NOMO-1 (cell line): ENCODE data around the gene SLA2.
"Not testable (repeated sequence)": the region's sequence is repeated elsewhere in the genome, so short reads cannot be mapped to it uniquely, and the experiment has no call there.

ENCODE experiments used
- DNase-seq, 2 experiments: peaks; one replicate each; lab custom pipeline; 2025; ENCODE audit not compliant: unreplicated experiment in 2 of 2; lab: John Stamatoyannopoulos, UW

SLA2 gene, protein sequence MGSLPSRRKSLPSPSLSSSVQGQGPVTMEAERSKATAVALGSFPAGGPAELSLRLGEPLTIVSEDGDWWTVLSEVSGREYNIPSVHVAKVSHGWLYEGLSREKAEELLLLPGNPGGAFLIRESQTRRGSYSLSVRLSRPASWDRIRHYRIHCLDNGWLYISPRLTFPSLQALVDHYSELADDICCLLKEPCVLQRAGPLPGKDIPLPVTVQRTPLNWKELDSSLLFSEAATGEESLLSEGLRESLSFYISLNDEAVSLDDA

GRCh38 chr20:36645998-36646397 is at the start of gene SLA2:
SLA2 (minus strand) TSS chr20:36646196; CDS start chr20:36641335, 4,861 bp downstream.
- DNase-seq = peak; percentile 74 to 86

DNA sequence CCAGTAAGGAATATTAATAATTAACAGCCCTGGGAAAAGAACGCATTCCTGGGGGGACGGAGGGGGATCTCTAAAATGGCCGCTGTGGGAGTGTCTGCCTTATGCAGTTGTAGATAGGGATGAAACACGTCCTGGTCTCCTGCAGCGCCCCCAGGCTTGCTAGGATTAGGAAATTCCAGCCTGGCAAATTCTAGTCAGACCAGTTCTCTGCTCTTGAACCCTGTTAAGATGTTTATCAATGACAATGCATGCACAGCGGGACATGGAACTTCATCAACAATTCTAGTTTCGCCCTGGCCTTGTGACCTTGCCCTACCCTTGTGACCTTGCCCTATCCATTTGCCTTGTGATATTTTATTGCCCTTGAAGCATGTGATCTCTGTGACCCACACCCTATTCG is 49.5 kb upstream of the SLA2 start:
- not testable (repeated sequence) for DNase-seq

GRCh38 chr20:36688630-36689029 is 42.6 kb upstream of the SLA2 start:
- no peak for DNase-seq

DNA sequence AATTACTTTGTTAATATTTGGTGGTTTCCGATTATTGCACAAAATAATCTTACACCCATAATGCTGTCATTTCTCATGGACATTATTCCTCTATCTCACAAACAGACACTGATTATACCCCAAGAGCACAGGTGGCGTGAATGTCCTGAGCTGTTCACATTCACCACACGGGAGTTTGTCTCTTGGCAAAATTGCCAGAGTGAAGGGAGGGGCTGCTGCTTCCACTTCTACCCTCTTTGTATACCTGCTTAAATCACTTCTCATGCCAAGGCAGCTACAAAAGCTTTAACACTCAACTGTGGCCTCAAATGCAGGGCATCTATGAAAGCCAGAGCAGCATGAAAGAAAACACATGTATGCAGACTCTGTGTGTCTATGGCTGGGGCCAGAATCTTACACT is 41.9 kb upstream of the SLA2 start:
- DNase-seq = no peak

- no peak for DNase-seq
Measured at GRCh38 chr20:36686944-36687343, 40.9 kb upstream of the SLA2 start.

GRCh38 chr20:36686504-36686903 is 40.5 kb upstream of the SLA2 start:
- DNase-seq = no peak

DNA sequence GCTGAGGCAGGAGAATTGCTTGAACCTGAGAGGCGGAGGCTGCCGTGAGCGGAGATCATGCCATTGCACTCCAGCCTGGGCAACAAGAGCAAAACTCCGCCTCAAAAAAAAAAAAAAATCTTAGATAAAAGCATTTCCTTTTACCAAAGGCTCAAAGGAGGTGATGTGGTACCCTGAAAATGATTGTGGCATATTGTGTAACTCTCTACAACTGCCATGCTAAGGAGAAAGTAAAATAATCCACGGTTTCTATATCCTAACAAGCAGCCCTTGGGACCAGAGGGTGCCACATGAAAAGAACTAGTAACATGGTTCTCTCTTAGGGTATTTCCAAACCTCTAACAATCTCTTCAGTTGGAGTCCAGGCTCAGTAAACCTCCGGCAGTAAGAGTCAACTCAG is 38.8 kb upstream of the SLA2 start:
- no peak for DNase-seq

- DNase-seq = no peak
Measured at GRCh38 chr20:36682311-36682710, 36.3 kb upstream of the SLA2 start.

- no peak for DNase-seq
Measured at GRCh38 chr20:36677422-36677771, 31.4 kb upstream of the SLA2 start.

DNA sequence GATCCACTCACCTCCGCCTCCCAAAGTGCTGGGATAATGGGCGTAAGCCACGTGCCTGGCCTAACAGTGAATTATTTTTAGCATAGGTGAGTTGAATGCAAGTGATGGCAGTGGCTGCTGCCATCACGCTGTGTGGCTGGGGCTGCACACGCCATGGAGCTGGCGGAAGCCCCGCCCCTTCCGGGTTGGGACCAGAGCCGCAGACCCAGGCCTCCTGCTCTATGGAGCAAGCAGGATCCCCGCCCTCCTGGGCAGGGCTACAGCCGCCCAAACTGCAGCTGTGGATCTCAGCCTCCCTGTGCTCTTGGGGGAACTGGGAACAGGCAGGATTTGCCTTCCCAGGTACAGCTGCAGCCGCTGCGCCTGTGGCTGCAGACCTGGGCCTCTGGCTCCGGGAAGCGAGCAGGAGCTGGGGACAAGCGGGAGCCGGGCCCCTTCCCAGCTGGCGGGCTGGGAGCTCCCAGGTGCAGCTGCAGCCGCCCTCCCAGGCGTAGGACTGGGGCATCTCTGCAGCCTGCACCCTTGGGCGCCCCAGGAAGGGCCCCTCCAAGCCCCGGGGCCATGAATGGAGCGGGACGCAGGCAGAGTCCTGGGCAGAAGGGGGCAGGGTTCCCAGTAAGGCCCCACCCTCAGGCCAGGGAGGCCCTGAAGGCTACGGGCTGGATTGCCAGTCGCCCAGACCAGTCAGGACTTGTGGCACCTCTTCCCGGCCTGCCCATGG is 30.9 kb upstream of the SLA2 start:
- no peak for DNase-seq

- not testable (repeated sequence) for DNase-seq
Measured at GRCh38 chr20:36675545-36675944, 29.5 kb upstream of the SLA2 start.

DNA sequence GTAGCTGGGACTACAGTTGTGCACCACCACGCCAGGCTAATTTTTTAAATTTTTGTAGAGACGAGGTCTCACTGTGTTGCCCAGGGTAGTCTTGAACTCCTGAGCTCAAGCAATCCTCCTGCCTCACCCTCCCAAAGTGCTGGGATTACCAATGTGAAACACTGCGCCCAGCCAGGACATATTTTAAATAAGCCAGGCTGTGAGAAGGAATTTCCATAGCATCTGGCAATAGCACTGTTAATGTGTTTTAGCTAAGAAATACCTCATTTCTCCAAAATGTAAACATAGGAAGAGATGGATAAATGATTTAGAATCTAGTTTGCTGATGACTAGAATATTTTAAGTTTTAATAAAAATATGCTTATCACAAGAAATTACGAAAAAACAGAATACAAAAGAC is 27.0 kb upstream of the SLA2 start:
- DNase-seq = no peak

DNA sequence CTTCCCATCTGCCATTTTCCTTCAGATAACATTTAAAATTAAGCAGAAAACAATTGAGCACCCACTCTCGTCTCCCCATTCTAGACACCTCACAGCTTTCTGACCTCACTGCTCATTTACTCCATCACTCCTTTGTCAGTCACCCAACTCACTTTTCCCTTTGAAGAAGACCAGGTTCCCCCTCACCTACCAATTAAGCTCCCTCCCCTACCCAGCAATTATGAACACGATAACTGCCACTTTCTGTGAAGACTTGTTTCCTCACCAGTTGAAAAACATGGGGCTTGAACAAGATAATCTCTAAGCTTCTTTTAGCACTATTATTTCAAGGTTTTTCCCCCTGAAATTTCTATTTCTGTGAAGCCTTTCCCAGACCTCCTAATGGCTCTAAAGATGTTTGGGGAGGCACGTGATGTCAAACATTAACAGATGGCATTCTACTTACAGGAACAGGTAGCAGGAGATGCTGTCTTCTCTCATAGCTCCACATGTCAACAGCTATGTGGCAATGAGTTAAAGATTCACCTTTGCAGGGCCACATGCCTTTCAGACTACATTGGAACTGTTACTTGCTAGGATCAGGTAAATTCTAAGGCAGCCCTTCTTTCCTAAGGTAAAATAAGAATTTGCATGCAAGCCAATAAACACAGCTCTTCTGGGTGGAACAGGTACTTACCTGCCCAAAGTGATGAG is 24.8 kb upstream of the SLA2 start:
- no peak for DNase-seq

GRCh38 chr20:36666181-36666740 is 20.3 kb upstream of the SLA2 start:
- DNase-seq = no peak

DNA sequence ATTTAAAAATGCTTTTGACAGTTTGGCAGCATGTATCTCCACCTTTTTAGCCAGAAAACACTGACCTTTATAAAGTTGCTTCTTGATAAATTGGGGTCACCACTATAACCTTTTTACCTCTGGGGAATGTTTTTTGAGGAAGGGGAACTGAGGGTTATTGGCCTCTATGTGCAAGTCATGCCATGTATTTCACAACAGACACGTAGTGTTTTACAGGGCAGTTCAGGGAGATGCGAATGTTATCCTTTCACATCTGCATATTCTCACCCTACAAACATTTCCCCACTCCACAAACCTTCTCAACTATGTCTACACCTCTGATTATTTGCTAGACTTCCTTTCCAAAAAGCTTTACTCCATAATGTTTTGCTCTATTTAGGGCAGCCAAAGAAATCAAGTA is 17.0 kb upstream of the SLA2 start:
- DNase-seq = peak; percentile 49 to 76

- DNase-seq = peak in 1 of 2 experiments; percentile 36
Measured at GRCh38 chr20:36658300-36658699, 12.3 kb upstream of the SLA2 start.

DNA sequence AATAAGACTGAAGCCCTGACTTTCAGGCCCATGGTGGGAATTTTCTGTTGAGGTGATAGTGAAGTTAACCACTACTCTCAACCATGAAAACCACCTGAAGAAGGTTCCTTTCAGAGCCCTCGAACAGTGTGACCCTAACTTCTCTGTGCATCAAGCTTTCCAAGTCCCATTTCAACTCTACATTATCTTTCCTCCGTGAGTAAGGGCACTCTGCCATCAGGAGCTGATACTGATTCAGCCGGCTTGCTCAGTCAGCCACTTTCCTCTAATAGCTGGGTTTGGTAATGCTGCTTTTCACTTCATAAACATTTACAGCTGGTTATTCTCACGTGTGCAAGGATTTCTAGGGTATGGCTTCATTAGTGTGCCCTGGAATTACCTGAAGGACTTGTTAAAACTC is 10.7 kb upstream of the SLA2 start:
- no peak for DNase-seq

- DNase-seq = no peak
Measured at GRCh38 chr20:36655004-36655403, 9.0 kb upstream of the SLA2 start.

- DNase-seq = no peak
Measured at GRCh38 chr20:36654506-36654905, 8.5 kb upstream of the SLA2 start.

DNA sequence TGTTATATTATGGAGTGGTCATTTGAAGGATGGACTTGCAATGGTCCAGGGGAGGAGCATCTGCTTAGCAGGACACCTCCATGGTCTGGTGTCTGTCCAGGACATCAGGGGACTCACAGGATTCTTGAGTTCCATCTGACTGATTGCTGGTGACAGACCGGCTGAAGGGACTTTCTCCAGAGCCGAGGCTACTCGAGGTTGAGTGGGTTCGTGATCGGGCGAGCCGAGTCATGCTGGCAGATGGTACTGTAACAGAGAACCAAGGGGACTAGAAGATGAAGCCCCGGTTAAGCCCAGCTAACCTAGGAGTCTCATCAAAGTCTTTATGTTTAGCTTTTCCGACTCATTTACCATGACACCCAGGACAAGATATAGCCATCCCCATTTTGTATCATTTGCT is 7.5 kb upstream of the SLA2 start:
- DNase-seq = no peak

GRCh38 chr20:36647196-36648121 is 1.5 kb upstream of the SLA2 start:
- DNase-seq = no peak
